ENCODE results near the gene PPL.

DNA sequence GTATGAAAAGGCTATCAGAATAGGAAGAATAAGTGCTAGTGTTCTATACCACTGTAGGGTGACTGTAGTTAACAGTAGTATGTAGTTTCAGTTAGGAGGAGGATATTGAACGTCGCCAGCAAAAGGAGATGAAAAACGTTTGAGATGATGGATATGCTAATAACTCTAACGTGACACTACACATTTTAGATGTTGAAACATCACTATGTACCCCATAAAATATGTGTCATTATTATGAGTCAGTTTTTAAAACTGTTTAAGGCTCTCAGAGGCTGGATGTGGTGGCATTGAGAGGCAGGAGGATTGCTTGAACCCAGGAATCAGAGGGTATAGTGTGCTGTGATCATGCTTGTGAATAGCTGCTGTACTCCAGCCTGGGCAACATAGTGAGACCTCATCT, 57.9 kb downstream of the PPL start:
- TF ChIP-seq POLR2A (IDR thresholded peaks at IDR 0.05; ENCODE audit: low read depth, low read length) (no peak), POLR2AphosphoS5 (IDR thresholded peaks at IDR 0.05; ENCODE audit: low read depth, low read length) (no peak), TAF1 (IDR thresholded peaks at IDR 0.05; ENCODE audit: low read depth, low read length) (no peak), SPI1 (IDR thresholded peaks at IDR 0.05; ENCODE audit: low read depth, low read length) (no peak), POU2F2 (IDR thresholded peaks at IDR 0.05; ENCODE audit: low read depth, low read length) (no peak)

All from GM12891 (cell line).